CD4-positive, alpha-beta T cell treated with Interferon alpha-2 for 1 hour (primary cell): ENCODE measurements around the gene FUT3.
A peak's percentile ranks its signal among the peaks of the same experiment; 100 is the strongest.

Experiments
- DNase-seq, 2 donors: peaks; one replicate each; pipeline ENCODE4 v3.0.0-alpha.2; 2020 to 2022

FUT3 gene

DNA sequence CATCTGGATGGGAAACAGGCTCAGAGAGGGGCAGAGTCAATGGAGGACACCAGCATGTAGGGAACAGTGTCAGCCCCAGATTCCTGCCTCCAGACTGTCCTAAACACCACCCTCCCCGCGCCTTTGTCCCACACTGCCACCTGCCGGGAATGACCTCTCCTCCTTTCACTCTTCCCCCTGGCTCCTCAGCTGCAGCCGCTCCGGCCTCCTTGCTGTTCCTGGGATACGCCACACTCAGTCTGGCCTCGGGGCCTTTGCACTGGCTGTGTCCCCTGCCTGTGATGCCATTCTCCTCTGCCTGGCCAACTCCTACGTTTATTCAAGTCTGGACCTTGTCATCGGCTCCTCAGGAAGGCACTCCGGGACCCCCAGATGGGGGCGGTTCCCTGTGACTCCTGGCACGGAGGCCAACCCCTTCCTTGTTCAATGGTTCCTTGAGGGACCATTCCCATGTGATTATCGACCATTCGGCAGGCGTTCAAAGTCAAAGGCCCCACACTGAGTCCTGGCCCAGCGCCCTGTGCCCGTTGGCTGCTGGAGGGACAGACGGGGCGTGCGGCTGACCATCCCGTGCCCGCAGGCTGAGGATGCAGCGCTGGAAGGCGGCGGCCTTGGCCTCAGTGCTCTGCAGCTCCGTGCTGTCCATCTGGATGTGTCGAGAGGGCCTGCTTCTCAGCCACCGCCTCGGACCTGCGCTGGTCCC lies 27.5 kb downstream of the FUT3 start:
- no peak for DNase-seq

- no peak for DNase-seq
These were observed 28.9 kb downstream of the FUT3 start for GRCh38 chr19:5822181-5822844.

- DNase-seq, result no peak
These were observed 29.6 kb downstream of the FUT3 start for GRCh38 chr19:5821521-5822180.

DNA sequence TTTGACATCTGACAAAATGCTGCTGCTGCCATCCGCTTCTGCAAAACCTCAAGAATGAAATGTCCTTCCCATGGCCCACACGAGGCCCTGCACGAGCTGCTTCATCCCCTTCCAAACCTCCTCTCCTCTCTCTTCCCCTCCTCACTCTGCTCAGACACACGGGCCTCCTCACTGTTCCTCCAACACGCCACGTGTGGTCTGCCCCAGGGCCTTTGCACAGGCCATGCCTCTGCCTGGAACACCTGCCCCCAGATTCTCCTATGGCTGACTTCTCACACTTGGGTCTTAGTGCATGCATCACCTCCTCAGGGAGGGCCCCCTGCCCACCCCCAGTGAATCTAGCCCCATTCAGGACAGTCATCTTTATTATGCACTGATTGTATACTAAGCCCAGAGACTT lies 30.5 kb downstream of the FUT3 start:
- DNase-seq, result no peak

DNA sequence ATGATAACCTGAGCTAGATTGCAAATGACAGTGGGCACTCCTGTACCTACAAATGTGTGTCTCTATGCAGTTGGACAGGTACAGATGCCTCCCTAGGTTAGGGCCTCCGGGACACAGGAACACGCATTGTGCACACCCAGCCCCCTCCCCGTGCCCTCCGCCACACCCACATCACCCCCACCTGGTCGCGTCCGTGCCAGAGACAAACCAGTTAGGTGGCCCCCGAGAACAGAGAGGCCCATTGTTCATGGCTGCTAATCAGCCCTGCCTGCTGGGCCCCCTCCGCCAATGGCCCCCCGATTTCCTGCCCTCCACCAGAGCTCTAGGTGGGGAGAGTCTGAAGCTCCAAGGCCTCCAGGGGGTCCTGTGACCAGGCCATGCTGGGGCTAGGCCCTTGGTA lies 32.7 kb downstream of the FUT3 start:
- no peak for DNase-seq

DNA sequence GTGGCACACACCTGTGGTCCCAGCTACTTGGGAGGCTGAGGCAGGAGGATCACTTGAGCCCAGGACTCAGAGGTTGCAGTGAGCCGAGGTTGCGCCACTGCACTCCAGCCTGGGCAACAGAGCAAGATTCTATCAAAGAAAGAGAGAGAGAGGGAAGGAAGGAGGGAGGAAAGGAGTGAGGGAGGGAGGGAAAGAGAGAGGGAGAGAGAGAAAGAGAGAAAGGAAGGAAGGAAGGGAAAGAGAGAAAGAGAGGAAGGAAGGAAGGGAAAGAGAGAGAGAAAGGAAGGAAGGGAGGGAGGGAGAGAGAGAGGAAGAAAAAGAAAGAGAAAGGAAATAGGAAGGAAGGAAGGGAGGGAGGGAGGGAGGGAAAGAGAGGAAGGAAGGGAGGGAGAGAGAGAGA lies 34.0 kb downstream of the FUT3 start:
- no peak for DNase-seq

- DNase-seq, result no peak
These were observed 36.4 kb downstream of the FUT3 start for GRCh38 chr19:5814852-5815246.

DNA sequence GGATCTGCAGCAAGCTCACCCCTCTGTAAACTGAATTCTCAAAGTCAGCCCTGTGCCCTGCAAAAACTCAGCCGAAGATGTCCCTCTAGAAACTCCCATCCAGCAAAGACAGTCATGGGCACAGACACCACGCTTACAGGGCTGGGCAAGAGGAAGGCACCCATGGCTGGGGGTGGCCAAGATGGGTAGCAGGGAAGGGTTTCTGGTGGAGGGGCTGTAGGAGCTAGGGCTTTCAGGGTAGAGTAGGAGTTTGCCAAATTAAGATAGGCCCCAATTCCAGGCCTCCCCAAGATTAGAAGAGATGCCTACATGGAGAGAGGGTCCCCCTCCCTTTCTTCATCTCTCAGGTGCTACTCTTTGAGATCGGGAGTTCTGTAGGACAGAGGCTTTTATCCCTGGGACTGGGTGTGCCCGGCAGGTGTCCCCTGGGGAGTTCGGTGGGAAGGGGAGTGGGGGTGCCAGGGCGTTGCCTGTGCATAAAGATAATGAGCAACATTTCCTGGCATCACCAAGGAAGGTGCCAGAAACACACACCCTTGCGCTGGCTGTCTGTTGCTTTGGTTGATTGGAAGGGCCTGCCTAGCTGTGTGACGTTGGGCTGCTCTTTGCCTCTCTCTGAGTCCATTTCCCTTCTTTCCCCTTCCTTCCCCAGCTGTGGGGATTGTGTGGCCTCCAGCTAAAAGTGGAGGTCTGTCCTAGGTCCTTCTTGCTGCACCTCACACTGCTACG lies 37.0 kb downstream of the FUT3 start:
- DNase-seq, result no peak

- no peak for DNase-seq
These were observed 40.1 kb downstream of the FUT3 start for GRCh38 chr19:5811117-5811516.

DNA sequence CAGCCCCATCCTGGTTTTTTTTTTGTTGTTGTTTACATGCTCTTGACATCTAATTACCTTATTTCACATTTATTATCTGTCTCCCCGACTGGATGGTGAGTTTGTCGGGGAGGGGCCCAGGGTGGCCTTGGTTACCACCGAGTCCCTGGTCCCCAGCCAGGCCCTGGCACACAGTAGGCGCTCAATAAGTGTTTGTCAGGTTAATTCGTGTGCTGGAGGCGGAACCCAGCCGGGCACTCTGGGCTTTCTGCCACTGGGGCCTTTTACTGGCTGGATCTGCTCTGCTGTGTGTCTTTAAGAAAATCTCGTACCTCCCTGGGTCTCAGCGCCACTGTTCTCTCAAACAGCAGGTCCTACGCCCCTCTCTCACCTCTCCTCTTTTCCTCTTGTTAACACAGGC lies 41.8 kb downstream of the FUT3 start:
- no peak for DNase-seq

- DNase-seq, result no peak
These were observed 42.2 kb downstream of the FUT3 start for GRCh38 chr19:5809053-5809452.

GRCh38 chr19:5808120-5808816 lies 43.0 kb downstream of the FUT3 start:
- DNase-seq, result no peak

DNA sequence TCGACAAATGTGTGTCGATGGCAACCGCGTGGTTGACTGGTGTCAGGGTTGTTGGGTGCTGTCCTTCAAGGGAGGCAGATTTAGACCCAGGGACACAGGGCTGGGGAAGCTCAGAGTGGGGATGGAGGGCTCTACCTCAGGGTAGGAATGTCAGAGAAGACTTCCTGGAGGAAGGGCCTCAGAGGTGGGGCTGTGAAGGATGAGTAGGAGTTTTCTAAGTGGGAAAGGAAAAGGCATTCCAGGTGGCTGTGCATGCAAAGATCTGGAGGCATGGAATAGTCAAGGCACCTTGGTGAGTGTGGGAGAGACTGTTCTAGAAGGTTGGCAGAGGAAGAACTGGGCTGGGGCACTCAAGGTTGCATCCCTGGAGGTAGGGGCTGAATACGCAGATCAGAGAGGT lies 44.3 kb downstream of the FUT3 start:
- DNase-seq, result no peak

- no peak for DNase-seq
These were observed 45.1 kb downstream of the FUT3 start for GRCh38 chr19:5806133-5806489.

DNA sequence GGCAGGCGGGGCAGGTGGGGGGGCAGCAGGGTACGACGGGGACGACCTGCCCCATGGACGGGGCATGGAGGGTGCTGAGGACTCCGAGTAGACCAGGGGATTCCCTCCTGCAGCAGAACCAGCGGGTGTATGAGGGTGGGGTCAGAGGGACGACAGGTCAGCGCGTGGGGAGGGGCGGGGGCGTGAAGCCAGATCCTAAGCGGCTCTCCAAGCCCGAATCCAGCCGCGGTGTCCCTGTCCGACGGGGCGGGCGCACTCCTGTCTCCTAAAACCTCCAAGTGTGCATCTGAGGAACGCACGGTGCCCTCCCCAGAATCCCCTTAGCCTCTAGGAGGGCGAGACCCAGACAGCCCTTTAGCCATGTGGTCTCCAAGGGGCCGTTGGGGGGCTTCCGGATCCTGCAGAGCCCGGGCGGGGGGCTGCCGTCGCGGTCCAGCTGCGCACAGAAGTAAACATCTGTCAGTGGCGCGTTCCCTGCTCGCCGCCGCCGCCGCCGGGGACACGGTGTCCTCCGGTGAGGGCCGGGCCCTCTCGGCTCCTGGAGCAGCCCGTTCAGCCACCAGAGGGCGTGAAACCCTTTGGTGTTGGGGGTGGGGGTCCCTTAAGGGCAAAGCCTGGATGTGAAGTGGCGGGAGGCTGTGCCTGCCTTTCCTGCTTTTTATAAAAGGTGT lies 45.7 kb downstream of the FUT3 start:
- DNase-seq, result peak; percentile 48 to 61

DNA sequence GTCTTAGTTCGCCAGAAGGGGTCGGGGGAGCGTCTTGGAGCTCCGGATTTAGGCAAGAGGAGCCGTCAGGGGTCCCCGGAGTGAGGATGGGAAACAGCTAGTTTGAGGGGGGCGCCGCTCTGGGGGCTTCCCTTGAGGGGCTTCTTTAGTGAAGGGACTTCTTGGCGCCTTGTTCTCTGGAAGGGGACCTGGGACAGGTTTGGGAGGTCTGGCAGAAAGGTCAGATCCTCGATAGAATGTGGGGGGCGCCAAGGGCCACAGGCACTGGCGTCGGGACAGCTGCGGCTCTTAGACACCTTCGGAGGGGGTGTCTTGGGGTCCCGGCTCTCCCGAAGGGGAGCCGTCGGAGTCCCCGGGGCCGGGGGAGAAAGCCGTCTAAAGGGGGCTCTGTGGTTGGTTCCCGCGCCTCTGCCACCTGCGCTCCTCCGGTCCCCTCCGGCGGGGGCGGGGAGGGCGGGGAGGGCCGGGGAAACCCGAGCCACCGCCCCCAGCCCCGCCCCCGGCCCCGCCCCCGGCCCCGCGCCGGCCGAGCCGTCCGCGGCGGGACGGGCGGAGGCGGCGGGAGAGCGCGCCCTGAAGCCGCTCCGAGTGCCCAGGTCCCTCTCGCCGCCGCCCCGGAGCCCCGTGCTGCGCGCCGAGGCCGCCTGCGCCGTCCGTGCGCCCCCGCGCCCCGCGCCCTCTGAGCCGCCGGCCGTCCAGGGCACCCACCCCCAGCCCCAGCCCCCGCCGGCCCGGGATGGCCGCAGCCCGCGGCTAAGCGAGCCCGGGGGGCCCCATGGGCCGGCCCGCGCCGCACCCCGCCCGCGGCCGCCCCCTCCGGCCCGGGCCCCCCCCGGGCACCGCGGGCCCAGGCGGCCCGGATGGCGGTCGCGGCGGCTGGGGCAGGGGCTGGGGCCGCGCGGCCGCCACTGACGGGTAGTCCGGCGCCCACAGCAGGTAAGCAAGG lies 46.5 kb downstream of the FUT3 start, which contains the start of gene NRTN:
TSS of gene NRTN (plus strand) at position 552 of the 946 bp plus-strand sequence. CDS start 19,099 bp downstream, outside the sequence.
- DNase-seq, result peak; percentile 50 to 60

GRCh38 chr19:5803752-5804515 lies 47.3 kb downstream of the FUT3 start:
- DNase-seq, result peak; percentile 91 to 93

- DNase-seq, result no peak
These were observed 47.9 kb downstream of the FUT3 start for GRCh38 chr19:5803441-5803751.

DNA sequence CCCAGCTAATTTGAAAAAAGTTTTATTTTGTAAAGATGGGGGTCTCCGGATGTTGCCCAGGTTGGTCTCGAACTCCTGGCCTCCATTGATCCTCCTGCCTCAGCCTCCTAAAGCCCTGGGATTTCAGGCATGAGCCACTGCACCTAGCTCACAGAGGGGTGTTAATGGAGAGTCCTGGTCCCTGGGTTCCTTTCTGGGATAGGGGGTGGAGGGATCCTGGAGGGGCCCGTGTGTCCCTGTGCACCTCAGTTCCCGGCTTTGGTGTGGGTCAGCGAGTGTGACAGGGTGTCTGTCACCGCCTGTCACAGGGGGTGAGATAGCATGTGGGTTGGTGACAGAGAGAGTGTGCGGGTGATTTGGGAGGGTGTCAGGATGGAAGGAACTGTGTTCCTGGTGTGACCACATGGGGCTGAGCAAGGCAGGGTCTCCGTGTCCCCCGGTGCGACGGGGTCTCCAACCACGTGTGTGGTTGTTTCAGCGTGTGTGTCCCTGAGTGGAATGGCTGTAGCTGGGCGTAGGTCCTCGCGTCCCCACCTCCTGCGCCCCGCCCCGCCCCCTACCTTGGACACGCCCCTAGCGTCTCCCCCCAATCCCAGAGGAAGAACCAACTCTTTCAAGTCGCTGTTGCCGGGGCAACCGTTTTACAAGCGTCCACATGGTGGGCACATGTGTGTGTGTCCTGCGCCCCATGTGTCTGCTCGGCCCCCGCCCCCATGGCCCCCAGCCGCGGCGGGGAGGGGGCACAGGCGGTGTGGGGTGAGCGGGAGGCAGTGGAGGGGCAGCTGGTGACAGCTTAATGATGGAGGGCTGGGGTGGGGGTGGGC lies 49.2 kb downstream of the FUT3 start:
- DNase-seq, result no peak
